ENCODE results near the gene URB1.
"Not testable (repeated sequence)": the region's sequence is repeated elsewhere in the genome, so short reads cannot be mapped to it uniquely, and the experiment has no call there.

The URB1 gene

DNA sequence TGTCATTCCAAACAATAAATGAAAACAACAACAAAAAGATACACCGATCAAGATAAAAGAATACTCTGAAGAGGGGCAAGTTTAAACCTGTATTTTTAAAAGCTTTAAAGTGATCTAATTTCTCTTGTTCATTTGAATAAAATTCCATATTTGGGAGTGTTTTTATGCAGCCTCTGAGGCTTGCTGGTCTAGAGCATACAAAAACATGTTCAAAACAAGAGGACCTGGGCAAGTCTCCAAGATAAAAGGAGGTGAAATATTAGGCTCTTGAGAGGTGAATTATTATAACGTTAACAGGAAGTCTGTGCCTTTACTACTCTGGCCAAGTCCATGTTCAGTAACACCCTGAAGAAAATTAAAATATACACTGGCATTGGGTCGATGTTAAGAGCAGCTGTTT is 20.1 kb downstream of the URB1 start:
- no peak for FAIRE-seq

DNA sequence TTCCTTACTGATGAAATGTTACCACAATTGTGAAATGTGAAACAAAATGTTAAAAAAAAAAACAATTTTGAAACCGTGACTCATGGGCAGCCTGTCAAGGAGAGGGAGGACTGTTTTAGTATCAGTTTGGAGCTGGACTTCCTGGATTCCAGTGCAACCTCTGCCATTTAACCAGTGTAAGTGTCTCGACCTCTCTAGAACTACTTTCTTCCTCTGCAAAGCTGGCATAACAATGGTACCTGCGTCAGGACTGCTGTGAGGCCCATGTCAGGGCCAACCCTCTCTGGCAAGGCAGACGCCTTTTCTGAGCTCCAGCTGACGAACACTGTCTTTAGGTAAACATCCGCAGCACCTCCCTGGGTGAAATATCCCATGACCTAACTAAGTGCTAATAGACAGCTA is 20.9 kb downstream of the URB1 start:
- no peak for FAIRE-seq

- no peak for FAIRE-seq
Measured at GRCh38 chr21:32370998-32371766, 21.6 kb downstream of the URB1 start.

- FAIRE-seq = not testable (repeated sequence)
Measured at GRCh38 chr21:32368961-32369360, 23.9 kb downstream of the URB1 start.

- no peak for FAIRE-seq
Measured at GRCh38 chr21:32368386-32368785, 24.4 kb downstream of the URB1 start.

- no peak for FAIRE-seq
Measured at GRCh38 chr21:32367158-32367557, 25.7 kb downstream of the URB1 start.

GRCh38 chr21:32366191-32366590 is 26.6 kb downstream of the URB1 start:
- FAIRE-seq = no peak

- FAIRE-seq = no peak
Measured at GRCh38 chr21:32364796-32365195, 28.0 kb downstream of the URB1 start.

DNA sequence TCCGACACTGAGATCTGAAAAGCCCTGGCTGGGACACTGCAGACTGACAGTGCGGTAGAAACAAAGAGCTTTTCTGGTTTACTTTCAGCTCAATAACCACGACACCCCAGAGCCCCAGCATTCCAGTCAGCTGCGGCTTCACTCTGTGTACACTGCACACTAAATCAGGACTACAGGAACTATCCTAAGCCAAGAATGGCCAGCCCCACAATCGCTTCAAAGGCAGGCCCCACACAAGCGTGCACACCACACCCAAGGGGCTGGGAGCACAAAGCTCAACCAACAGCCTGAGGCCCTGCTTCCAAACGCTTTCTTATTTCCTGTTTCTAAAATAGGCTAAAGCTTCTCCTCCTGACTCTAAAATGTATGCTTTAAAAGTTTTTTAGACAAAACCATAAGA is 28.4 kb downstream of the URB1 start:
- FAIRE-seq = no peak

DNA sequence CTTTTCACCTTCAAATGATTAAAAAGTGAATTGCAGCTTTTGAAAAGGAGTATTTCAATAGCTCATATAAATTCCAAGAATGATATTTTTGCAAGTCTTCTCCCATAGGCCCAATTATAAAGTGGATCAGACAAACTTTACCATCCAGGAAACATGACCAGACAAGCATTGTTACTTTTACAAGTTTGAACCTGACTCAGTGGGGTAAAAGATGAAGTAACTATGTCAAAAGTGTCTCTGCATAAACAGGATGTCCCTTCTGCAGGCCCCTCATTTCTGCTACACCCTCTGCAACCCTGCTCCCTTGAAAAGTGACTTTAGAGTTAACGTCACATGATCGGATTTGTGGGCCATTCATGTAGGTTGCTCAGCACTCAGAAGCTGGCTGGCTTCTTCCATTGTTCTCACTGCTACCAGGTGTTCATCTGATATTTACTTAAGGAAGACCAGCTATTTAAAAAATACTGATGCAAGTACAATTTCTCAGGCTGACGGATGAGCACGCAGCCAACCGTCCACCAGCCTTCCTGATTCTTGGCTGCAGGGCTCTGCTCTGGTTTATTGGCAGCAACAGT is 32.3 kb downstream of the URB1 start:
- FAIRE-seq = no peak

DNA sequence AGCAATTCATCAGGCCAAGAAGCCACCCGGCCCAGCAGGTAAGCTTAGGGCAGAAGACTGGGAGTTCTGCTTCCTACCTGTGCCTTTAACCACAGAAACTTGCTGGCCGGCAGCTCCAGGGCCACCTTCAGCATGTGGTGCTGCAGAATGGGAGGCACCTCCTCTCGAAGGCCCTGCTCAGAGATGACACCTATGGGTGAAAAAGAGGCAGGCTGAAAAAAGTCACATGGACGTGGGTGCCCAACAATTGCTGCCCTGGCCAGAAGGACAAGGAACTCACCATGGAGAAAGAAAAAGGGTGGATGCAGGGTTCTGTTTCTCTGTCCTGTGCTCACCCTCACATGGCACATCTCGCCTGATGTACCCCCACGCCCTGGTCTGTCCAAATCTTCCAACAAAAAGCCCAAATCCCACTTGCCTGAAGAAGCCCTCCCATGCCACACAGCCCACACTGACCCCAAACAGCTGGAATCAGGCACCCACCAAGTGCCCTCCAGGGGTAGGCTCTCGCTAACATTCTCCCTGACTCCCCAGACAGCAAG is 33.0 kb downstream of the URB1 start:
- FAIRE-seq = no peak

DNA sequence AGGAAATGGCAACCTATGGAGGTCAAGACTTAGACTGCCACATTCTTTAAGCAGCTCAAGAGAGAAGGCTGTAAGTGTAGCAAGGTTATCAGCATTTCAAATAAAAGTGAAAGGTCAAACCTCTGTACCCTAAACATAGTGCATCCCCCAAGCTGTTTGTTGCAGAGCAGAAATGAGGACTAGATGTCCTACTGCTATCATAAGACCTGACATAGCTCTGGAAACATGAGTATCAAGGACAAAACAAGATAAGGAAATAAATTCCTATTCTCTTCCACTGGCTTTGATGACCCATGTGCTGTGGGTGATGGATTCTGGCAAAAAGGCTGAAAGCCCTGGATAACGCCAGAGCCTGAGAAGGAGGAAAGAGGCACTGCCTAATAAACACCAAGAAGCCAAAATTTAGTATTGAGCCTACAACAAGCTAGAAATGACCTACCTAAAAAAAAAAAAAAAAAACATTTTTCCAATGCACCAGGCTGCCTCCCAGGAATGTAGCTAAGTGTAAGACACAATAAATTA is 35.9 kb downstream of the URB1 start:
- FAIRE-seq = no peak

GRCh38 chr21:32353002-32353711 is 39.7 kb downstream of the URB1 start:
- no peak for FAIRE-seq

- FAIRE-seq = no peak
Measured at GRCh38 chr21:32352526-32352925, 40.3 kb downstream of the URB1 start.

- FAIRE-seq = no peak
Measured at GRCh38 chr21:32351428-32351827, 41.4 kb downstream of the URB1 start.

GRCh38 chr21:32350981-32351380 is 41.8 kb downstream of the URB1 start:
- no peak for FAIRE-seq

GRCh38 chr21:32350211-32350980 is 42.4 kb downstream of the URB1 start:
- no peak for FAIRE-seq

DNA sequence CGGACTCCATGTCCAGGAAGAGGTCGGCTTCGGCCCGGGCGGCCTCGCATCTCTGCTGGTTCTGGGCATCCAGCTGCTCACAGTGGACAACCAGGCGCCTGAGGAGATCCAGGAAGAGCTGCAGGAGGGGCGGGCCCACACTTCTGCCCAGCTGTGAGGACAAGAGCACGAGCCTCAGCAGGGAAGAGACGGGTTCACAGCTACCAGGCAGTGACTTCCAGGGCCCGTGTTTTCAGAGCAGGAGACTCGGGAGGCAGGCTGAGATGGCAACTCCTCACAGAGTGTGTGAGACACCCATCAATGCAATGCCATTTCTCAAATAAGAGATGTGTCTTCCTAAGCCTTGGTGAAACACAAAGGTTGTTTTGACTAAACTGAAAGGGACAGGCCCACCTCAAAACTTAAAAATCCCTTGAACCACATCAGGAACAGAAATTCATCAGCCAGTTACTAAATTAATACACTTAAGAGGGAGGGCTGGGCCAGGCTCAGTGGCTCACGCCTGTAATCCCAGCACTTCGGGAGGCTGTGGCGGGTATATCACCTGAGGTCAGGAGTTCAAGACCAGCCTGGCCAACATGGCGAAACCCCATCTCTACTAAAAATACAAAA is 43.4 kb downstream of the URB1 start:
- no peak for FAIRE-seq

GRCh38 chr21:32348604-32349332 is 44.0 kb downstream of the URB1 start:
- FAIRE-seq = no peak

- no peak for FAIRE-seq
Measured at GRCh38 chr21:32347977-32348376, 44.8 kb downstream of the URB1 start.

DNA sequence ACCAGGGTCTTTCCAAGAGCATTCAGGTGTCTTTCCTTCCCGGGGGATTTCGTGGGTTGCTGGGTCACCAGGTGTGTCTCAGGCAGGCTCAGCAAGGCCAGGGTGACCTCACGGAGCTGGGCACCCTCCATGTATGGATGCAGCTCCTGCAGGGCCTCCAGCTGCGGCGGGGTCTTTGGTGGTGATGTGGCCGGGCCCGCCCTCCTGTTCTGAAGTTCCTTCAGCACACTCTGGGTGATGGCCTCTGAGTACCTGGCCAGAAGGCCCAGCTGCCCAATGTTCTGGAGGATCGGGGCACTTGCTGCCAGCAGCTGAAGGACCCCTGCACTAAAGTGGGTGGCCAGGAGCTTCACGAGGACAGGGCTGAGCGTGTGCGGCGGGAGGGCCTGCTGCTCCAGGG is 45.5 kb downstream of the URB1 start:
- no peak for FAIRE-seq

DNA sequence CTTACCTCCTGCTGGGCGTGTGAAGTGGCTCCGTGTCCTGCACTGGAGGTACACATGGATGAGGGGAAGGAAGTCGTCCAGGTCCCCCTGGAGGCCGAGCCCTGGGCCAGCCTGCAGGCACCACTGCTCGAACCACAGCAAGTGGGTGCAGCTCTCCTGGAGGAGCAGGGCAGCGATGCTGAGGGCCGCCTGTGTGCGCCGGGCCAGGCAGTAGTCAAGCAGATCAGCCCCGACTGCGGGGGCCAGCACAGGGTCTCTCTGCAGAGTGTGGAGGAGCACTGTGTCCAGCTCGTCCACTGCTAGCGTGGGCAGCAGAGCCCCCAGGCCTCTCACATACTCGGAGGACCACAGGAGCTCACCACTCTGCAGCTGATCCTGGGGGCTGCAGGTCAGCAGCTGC is 45.9 kb downstream of the URB1 start:
- FAIRE-seq = no peak

All from islet of Langerhans (tissue), 1 donor.